Endothelial cell of umbilical vein (primary cell): ENCODE measurements around the gene ITGA3. TPM values are rescaled to one million over a fixed set of nuclear protein-coding genes. Genes with fewer than 3 reads are reported as not detected.

ENCODE experiments used
- BruUV-seq: library from RNA; stranded (reverse); fragments of 400-500 nt; replicated peaks from 2 replicates; lab custom pipeline; 2021; lab: Mats Ljungman, UMichigan
- CTCF ChIA-PET: fragments of 300-600, 350-600 bp; sonication (Branson Sonifier 250); formaldehyde crosslinking; loops from one replicate; lab custom pipeline; 2021; ENCODE audit warnings: antibody characterized with exemption, inconsistent platforms; lab: Charles Lee
- POLR2A ChIA-PET: fragments of 300-600, 350-600 bp; sonication (Branson Sonifier 250); formaldehyde crosslinking; loops from one replicate; lab custom pipeline; 2021; ENCODE audit warnings: antibody characterized with exemption, inconsistent platforms; lab: Charles Lee
- DNase-seq: peaks from one replicate; pipeline ENCODE4 v3.0.0-alpha.2; 2011; ENCODE audit warnings: low read depth, low spot score
- FAIRE-seq: peaks from 2 replicates; lab custom pipeline; 2011; peaks lifted over from hg19 to GRCh38; lab: Jason Lieb, UNC
- H2AFZ ChIP-seq: 2 replicates; pipeline ENCODE4 v1.6.0; 2012; ENCODE audit warnings: low read depth, low read length, control low read depth, inconsistent platforms
- H3K27ac ChIP-seq: 2 replicates; pipeline ENCODE4 v1.5.1; 2011; ENCODE audit warnings: low read depth, mild to moderate bottlenecking, control low read depth, low read length, moderate library complexity; ENCODE audit not compliant: insufficient read depth
- H3K27me3 ChIP-seq, 2 experiments: 2 replicates each; pipeline versions ENCODE4 v1.6.0 to v1.6.1; 2011; ENCODE audit warnings: low read length in 2 of 2, mixed read lengths in 1 of 2; ENCODE audit not compliant: control insufficient read depth in 2 of 2, insufficient read depth in 2 of 2
- H3K36me3 ChIP-seq, 2 experiments: 2 replicates in 1 of 2; 3 replicates in 1 of 2; pipeline ENCODE4 v1.5.1; 2011; ENCODE audit warnings: low read length in 2 of 2, mild to moderate bottlenecking in 1 of 2, moderate library complexity in 1 of 2; ENCODE audit not compliant: control insufficient read depth in 2 of 2, insufficient read depth in 2 of 2; ENCODE audit errors: extremely low read depth in 1 of 2
- H3K4me1 ChIP-seq: 3 replicates; pipeline ENCODE4 v1.5.1; 2011; ENCODE audit warnings: mild to moderate bottlenecking, low read length; ENCODE audit not compliant: control insufficient read depth, insufficient read depth; ENCODE audit errors: extremely low read depth
- H3K4me2 ChIP-seq: 2 replicates; pipeline ENCODE4 v1.6.1; 2011; ENCODE audit warnings: low read length, control low read depth, mixed read lengths; ENCODE audit not compliant: insufficient read depth
- H3K4me3 ChIP-seq, 3 experiments: fragments of 200-600 bp in 1 of 3; sonication (generic), shearing (Covaris generic) in 1 of 3; replicated peaks in 1 of 3; 2 replicates each; pipeline ENCODE4 v1.5.1; 2011 to 2016; ENCODE audit warnings: control low read depth in 3 of 3, low read length in 3 of 3, mild to moderate bottlenecking in 2 of 3, inconsistent platforms in 1 of 3, low read depth in 1 of 3, moderate library complexity in 1 of 3; ENCODE audit not compliant: insufficient read depth in 1 of 3
- H3K79me2 ChIP-seq: 2 replicates; pipeline ENCODE4 v1.6.0; 2012; ENCODE audit warnings: low read length, inconsistent platforms; ENCODE audit not compliant: control insufficient read depth, insufficient read depth
- H3K9ac ChIP-seq: replicated peaks from 2 replicates; pipeline ENCODE3; 2011; ENCODE audit warnings: low read length, control low read depth; ENCODE audit not compliant: insufficient read depth; ENCODE audit errors: extremely low read depth
- H3K9me1 ChIP-seq: replicated peaks from 3 replicates; pipeline ENCODE4 v1.6.0; 2011; ENCODE audit warnings: mild to moderate bottlenecking, low read length; ENCODE audit not compliant: control insufficient read depth, insufficient read depth; ENCODE audit errors: extremely low read depth
- H3K9me3 ChIP-seq: replicated peaks from 2 replicates; pipeline ENCODE4 v1.5.1; 2012; ENCODE audit warnings: low read length, inconsistent platforms; ENCODE audit not compliant: control insufficient read depth, insufficient read depth
- H4K20me1 ChIP-seq: replicated peaks from 2 replicates; pipeline ENCODE3; 2011; ENCODE audit warnings: mild to moderate bottlenecking, low read length; ENCODE audit not compliant: control insufficient read depth, insufficient read depth; ENCODE audit errors: extremely low read depth
- EZH2 ChIP-seq: IDR thresholded peaks from 2 replicates; pipeline ENCODE4 v1.6.1; 2012; ENCODE audit warnings: borderline replicate concordance, low read depth, mild to moderate bottlenecking, moderate library complexity, low read length, inconsistent platforms; ENCODE audit not compliant: severe bottlenecking
- FOS ChIP-seq: IDR thresholded peaks from 2 replicates; pipeline ENCODE4 v1.6.1; 2011; ENCODE audit warnings: mild to moderate bottlenecking, low read length, moderate library complexity, borderline replicate concordance; ENCODE audit not compliant: insufficient read depth
- GATA2 ChIP-seq: IDR thresholded peaks from 2 replicates; pipeline ENCODE4 v1.7.0; 2011; ENCODE audit warnings: low read depth, mild to moderate bottlenecking, moderate library complexity, mixed read lengths, low read length; ENCODE audit not compliant: insufficient read length, insufficient read depth
- JUN ChIP-seq: IDR thresholded peaks from 2 replicates; pipeline ENCODE4 v1.6.1; 2011; ENCODE audit warnings: borderline replicate concordance, low read depth; ENCODE audit not compliant: insufficient read length, insufficient read depth
- MYC ChIP-seq: IDR thresholded peaks from one replicate; pipeline ENCODE4 v1.6.1; 2011; ENCODE audit warnings: mild to moderate bottlenecking, low read depth, low read length
- POLR2A ChIP-seq: IDR thresholded peaks from 2 replicates; pipeline ENCODE4 v1.6.1; 2012; ENCODE audit warnings: low read depth, mild to moderate bottlenecking, control low read depth, low read length
- POLR2AphosphoS5 ChIP-seq: IDR thresholded peaks from 2 replicates; pipeline ENCODE4 v1.6.1; 2012; ENCODE audit warnings: low read depth, mild to moderate bottlenecking, control low read depth, low read length, moderate library complexity; ENCODE audit not compliant: insufficient read depth
- dilution Hi-C: fragments of 300-500 bp; cut with MboI; formaldehyde crosslinking; loops from one replicate; pipeline ENCODE4 v1.15.0; 2019; ENCODE audit warnings: low sequenced_read_pairs; ENCODE audit not compliant: extremely low pct_ligation_motif_present
- intact Hi-C: fragments of 100-400 bp; cut with micrococcal nuclease; formaldehyde crosslinking; loops from one replicate; pipeline ENCODE4 v1.10.0; 2022
- polyA plus RNA-seq, 4 experiments: library from polyadenylated mRNA; depleted of rRNA in 3 of 4; stranded (reverse) in 3 of 4; unstranded in 1 of 4; fragments of >200 nt; gene quantifications; 2 replicates each; pipeline versions ENCODE4 v1.2.1 to v1.2.3, GENCODE V29; 2011 to 2012; ENCODE audit warnings: missing spikeins in 1 of 4
- total RNA-seq: library from RNA; stranded (reverse); gene quantifications from 2 replicates; pipeline ENCODE4 v1.2.3, GENCODE V29; 2021
- TF ChIP-seq, protein P1 (sequence below): IDR thresholded peaks from 2 replicates; pipeline ENCODE4 v1.6.1; 2011; ENCODE audit not compliant: insufficient read depth, insufficient read length
- TF ChIP-seq, protein P2 (sequence below), 2 donors: IDR thresholded peaks; 1 replicate in 1 of 2; 2 replicates in 1 of 2; pipeline ENCODE4 v1.5.1; 2011; ENCODE audit warnings: low read length in 2 of 2, mild to moderate bottlenecking in 2 of 2, moderate library complexity in 2 of 2, control low read depth in 1 of 2, inconsistent platforms in 1 of 2, low read depth in 1 of 2; ENCODE audit not compliant: insufficient read depth in 1 of 2; ENCODE audit errors: extremely low read depth in 1 of 2

ITGA3 gene
- total and polyA plus RNA-seq, 2 donors (not counting 3 experiments of a cell fraction or from before 2014, with no cell fraction given), result 92.7 to 112 TPM

DNA sequence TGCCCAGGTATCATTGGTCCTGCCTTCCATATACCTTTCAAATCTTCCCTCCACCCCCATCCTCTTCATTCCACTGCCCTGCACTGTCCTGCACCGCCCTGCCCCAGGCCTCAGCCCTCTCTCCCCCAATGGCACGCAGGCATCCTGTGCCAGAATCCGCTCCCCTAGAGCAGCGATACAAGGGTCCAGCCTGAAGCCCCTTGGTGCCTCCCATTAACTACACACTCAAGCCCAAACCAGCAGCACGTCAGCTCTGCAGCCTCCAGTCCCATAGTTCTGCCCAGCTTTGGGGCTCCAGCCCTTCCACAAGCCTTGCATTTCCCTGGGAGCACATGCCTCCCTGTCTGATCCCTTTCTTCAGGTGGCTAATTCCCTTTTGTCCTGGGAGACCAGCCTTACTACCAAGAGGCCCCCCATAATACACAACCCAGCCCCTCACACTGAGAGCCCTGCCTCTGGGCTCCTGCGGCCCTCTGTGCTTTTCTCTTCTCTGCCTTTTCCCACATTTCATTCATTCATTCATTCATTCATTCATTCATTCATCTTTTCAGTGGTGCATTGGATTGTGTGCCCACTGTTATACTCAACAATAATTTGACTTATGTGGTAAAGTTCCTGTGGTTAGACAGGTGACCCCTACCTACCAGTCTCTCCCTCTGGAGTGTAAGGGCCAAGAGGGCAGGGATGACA lies 34.1 kb upstream of the ITGA3 start:
- H2AFZ ChIP-seq, result no peak overlapping the region
- no peaks in the 10 kb centered on the region for H3K9me3 ChIP-seq
- intact Hi-C loops, result no loop called here
- no peak overlapping the region for H3K4me3 ChIP-seq
- TF ChIP-seq POLR2A (no peak), MYC (no peak), GATA2 (no peak), POLR2AphosphoS5 (no peak), EZH2 (no peak), JUN (no peak), FOS (no peak)
- TF ChIP-seq, protein P1, sequence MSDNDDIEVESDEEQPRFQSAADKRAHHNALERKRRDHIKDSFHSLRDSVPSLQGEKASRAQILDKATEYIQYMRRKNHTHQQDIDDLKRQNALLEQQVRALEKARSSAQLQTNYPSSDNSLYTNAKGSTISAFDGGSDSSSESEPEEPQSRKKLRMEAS, result no peak
- TF ChIP-seq, protein P2, sequence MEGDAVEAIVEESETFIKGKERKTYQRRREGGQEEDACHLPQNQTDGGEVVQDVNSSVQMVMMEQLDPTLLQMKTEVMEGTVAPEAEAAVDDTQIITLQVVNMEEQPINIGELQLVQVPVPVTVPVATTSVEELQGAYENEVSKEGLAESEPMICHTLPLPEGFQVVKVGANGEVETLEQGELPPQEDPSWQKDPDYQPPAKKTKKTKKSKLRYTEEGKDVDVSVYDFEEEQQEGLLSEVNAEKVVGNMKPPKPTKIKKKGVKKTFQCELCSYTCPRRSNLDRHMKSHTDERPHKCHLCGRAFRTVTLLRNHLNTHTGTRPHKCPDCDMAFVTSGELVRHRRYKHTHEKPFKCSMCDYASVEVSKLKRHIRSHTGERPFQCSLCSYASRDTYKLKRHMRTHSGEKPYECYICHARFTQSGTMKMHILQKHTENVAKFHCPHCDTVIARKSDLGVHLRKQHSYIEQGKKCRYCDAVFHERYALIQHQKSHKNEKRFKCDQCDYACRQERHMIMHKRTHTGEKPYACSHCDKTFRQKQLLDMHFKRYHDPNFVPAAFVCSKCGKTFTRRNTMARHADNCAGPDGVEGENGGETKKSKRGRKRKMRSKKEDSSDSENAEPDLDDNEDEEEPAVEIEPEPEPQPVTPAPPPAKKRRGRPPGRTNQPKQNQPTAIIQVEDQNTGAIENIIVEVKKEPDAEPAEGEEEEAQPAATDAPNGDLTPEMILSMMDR (IDR thresholded peaks at IDR 0.05; ENCODE audit: extremely low read depth in 1 of 2, insufficient read depth in 1 of 2, low read depth in 1 of 2, low read length in 2 of 2), result no peak
- POLR2A ChIA-PET, result no interaction called here
- FAIRE-seq (no peak), DNase-seq (no peak)
- no peak overlapping the region for H3K4me2 ChIP-seq
- dilution Hi-C loops, result no loop called here
- no peak overlapping the region for H3K27ac ChIP-seq
- H3K79me2 ChIP-seq, result no peaks in the 10 kb centered on the region
- H3K4me1 ChIP-seq, result no peaks in the 10 kb centered on the region
- H3K9ac ChIP-seq, result no peak overlapping the region
- BruUV-seq, result no TSS peak
- peaks cover 0 to 8% of the 10 kb centered on the region in 2 experiments for H3K27me3 ChIP-seq
- no peaks in the 10 kb centered on the region for H4K20me1 ChIP-seq
- CTCF ChIA-PET, result interaction anchor here (0.8 to 1.2 kb wide), 8 partner anchors 9 to 73 kb away, joined by 3 to 10 read pairs (median 4); partner anchors contain the start of gene ITGA3
- no peaks in the 10 kb centered on the region for H3K36me3 ChIP-seq
- no peaks in the 10 kb centered on the region for H3K9me1 ChIP-seq
